Sciatic nerve (tissue), 2 donors: Measurements from ENCODE around the gene TGFBR3. TPM values are rescaled to one million over a fixed set of nuclear protein-coding genes. Genes with fewer than 3 reads are reported as not detected.
A peak's percentile ranks its signal among the peaks of the same experiment; 100 is the strongest.

Experiments used
- ATAC-seq: fragments of 200-7000 bp; cut with Tn5 transposase; one replicate; pipeline ENCODE4 v1.9.1; 2020; ENCODE audit warnings: mild to moderate bottlenecking, moderate library complexity
- DNase-seq: peaks from one replicate; pipeline ENCODE4 v3.0.0-alpha.2; 2020; ENCODE audit warnings: low spot score
- intact Hi-C: fragments of 100-400 bp; cut with DNase I; formaldehyde crosslinking; loops from one replicate; pipeline ENCODE4 v1.14.2; 2022
- total RNA-seq: library from RNA; stranded (reverse); fragmentation: NEBNext Ultra II Directional; extraction: Animal tissue kit (Norgen Biotek cat#: 25700); gene quantifications from one replicate; pipeline ENCODE4 v1.2.1, GENCODE V29; 2021
- donor health status: DM: no; HTN: no; CAD: no.
- donor health status: DM: no; HTN: no; CAD: no.

The TGFBR3 gene
- total RNA-seq, 1 donor from 2014 or later = 109 TPM

GRCh38 chr1:91793189-91793588 lies 92.8 kb downstream of the TGFBR3 start:
- ATAC-seq = no peak
- intact Hi-C loops = no loop called here

GRCh38 chr1:91792489-91793071 lies 93.4 kb downstream of the TGFBR3 start:
- ATAC-seq (peak; percentile 11), DNase-seq (no peak)
- intact Hi-C loops = no loop called here

More at GRCh38 chr1:91793189-91793588, 92.8 kb downstream of the TGFBR3 start:
- DNase-seq = no peak

DNA sequence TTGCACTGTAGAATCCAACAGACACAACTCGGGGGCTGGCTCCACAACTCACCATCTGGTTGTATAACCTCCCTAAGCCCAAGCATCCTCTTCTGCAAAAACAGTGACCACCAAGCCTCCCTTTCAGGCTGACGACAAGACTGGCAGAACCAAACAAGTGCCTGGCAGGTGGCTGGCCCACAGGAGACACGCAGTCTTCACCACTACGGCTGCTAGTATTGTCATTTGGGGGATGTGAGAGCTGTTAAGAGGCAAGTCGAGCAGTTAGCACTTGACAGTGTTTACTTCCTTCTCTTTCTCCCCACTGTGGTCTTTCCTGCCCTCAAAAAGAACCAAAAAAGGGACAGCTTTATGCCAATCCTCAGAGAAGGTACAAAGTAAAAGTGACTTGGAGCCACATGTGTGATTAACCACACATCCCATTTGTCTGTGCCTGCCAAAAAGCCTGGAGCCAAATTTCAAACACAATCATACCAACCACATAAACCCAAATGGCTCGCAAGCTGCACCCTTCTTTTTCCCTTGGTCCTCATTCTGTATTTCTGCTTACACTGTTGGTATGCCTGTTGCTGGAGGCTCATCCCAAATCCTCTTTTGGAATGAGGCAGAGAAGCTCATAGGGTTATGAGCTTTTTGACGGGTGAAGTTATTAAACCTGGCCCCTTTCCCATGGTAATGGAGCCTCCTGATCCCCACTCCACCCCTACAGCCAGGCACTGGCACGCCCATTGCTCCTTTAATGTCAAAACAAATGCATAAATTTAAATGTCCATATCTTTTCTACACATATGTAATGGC lies 94.1 kb downstream of the TGFBR3 start:
- intact Hi-C loops = no loop called here
- ATAC-seq (no peak), DNase-seq (no peak)

GRCh38 chr1:91791103-91791502 lies 94.8 kb downstream of the TGFBR3 start:
- intact Hi-C loops = no loop called here

GRCh38 chr1:91790392-91790791 lies 95.6 kb downstream of the TGFBR3 start:
- ATAC-seq = no peak
- no peak for DNase-seq
- intact Hi-C loops = no loop called here

More at GRCh38 chr1:91791103-91791502, 94.8 kb downstream of the TGFBR3 start:
- no peak for DNase-seq
- no peak for ATAC-seq

- DNase-seq (no peak), ATAC-seq (no peak)
- intact Hi-C loops = no loop called here
These were observed 96.5 kb downstream of the TGFBR3 start for GRCh38 chr1:91789273-91789997.

GRCh38 chr1:91787919-91788318 lies 98.0 kb downstream of the TGFBR3 start:
- ATAC-seq (no peak), DNase-seq (no peak)
- intact Hi-C loops = no loop called here

- intact Hi-C loops = no loop called here
- ATAC-seq (no peak), DNase-seq (no peak)
These were observed 101.3 kb downstream of the TGFBR3 start for GRCh38 chr1:91784616-91785015.

DNA sequence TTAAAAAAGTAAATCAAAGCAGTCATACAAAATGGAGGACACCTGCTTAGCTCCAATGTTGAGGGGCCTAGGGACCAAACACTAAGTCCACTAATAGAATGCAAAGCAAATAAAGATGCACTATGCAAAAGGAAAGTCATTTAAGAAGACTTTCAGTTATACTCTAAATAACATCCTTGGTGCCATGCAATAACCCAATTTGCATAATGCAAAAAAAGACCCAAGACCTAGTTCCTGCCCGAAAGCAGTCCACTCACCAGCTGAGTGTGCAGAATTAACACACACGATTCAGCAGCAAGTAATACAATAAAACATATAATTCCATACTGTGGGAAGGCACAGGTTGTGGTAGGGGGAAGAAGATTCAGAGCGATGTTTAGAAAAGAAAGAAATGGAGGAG lies 101.8 kb downstream of the TGFBR3 start:
- DNase-seq = no peak

DNA sequence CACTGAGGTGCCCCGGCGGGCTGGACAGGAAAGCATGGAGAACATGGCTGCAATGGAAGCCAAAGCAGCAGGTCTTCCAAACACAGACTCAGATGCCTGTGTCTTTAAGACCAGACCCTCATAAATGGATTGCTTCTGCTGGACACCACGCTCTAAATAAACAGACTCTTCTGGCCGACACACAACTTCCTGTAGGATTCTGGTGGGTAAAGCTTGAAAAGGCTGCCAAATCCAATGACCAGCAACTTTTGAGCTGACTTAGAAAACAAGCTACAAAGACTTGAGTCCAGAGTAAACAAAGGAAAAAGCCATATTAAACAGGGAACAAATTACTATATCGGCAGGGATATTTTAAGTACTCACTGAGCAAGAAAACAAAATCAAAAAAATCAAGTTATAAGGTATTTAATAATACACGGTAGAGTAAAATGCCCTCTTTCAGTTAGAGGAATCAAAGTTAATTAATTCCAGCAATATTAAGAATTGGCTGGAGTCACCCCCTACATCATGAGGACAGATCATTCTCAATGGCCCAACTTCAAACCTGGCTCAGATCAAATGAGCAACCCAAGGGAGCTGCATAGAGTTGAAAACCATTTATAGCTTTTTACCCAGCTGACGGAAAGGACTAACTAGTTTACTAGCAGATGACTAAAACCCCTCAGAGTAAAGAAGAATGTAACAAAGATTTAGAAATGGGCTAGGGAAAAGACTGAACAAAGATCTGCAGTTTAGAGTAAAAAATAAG lies 102.4 kb downstream of the TGFBR3 start:
- DNase-seq (no peak), ATAC-seq (peak; percentile 39)

More for the DNA sequence above, 101.8 kb downstream of the TGFBR3 start:
- intact Hi-C loops = no loop called here
- ATAC-seq = no peak

DNA sequence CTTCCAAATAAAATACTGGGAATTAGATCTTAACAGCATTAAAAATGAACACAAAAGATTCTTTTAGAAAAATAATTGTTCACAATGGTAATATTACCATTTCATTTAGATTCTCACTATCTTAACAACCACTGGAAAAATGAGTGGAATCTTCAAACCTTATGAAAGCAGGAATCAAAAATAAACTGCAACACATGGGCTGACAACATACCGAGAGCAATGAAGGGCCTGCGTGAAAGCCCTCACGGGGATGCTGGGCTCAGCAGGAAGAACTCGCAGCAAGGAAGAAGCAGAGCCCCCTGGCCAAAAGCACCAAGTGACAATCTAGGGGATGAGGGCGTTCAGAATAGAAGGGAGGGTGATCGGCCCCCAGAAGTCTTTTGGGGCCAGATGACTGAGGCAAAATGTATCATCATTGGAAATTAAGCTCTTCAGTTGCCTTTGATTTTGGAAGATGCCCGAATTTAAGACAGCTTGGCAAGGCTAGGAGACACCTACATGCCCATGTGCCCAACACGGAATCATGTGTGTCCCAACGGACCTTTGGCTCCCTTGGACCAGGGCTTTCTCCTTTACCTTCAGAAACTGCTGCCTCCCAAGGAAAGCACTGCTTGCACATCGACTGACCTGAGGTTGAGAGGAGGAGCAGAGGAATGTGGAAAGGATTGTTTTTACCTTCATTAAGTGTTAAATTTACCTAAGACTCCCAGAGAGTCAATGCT lies 103.9 kb downstream of the TGFBR3 start:
- intact Hi-C loops = no loop called here
- ATAC-seq = peak; percentile 29
- no peak for DNase-seq

More for the DNA sequence above, 102.4 kb downstream of the TGFBR3 start:
- intact Hi-C loops = no loop called here

GRCh38 chr1:91781371-91781825 lies 104.6 kb downstream of the TGFBR3 start:
- intact Hi-C loops = no loop called here
- DNase-seq = no peak
- peak; percentile 54 for ATAC-seq

- ATAC-seq = no peak
- DNase-seq = no peak
- intact Hi-C loops = no loop called here
These were observed 106.4 kb downstream of the TGFBR3 start for GRCh38 chr1:91779548-91780021.

- DNase-seq = no peak
These were observed 107.0 kb downstream of the TGFBR3 start for GRCh38 chr1:91778964-91779363.

DNA sequence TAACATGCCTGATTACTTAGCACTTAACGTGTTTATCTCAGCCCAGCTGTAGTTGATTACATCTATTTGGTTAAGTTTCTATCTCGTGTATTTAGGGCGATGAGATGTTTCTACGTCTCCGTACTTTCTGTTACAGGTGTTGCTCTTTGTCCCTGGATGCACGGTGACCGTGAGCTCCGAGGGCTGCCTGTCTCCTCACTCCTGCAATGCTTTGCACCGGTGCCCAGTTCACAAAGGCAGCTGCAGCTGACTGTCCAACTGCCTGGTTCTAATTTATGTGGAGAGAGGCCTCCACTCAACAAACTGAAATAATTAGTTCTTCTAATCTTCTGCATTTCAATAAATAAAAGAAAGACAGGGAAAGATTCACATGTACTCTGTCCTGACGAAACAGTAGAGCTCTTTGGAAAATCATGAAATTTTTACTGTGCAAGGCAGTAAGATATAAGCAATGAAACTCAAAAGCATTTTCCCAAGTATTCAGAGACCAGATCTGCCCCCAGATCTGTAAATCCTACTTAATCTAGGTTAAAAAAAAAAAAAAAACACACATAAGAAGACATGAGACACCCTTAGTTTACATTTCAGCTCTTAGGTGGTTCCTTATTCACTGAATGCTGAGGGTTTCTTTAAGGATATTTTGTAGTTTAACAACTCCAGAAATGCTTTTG lies 108.2 kb downstream of the TGFBR3 start:
- ATAC-seq (no peak), DNase-seq (no peak)
- intact Hi-C loops = no loop called here

More at GRCh38 chr1:91778964-91779363, 107.0 kb downstream of the TGFBR3 start:
- no peak for ATAC-seq
- intact Hi-C loops = no loop called here

DNA sequence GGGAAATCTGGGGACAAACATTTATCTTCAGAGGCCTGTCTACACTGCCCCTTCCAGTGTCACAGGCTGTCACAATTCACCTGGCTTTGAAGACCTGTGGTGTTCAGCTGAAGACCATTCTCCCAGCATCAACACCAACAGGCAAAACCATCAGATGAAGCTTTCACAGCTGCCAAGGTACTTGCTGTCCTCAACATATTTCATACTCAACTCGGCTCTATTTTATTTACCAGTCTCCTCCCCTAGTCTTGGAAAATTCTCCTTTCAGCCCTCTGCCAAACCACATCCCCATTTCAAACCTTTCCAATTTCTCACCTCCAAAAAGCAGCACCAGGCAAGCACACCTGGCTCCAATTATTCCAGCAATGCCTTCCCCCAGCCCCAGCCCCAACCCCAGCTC lies 108.8 kb downstream of the TGFBR3 start:
- intact Hi-C loops = no loop called here
- DNase-seq = no peak
- peak; percentile 15 for ATAC-seq

- no peak for ATAC-seq
These were observed 109.7 kb downstream of the TGFBR3 start for GRCh38 chr1:91776068-91776794.

More at GRCh38 chr1:91776068-91776794, 109.7 kb downstream of the TGFBR3 start:
- intact Hi-C loops = no loop called here
- no peak for DNase-seq
